Measurements from ENCODE around the gene CHMP1A.
"Not testable (repeated sequence)": the region's sequence is repeated elsewhere in the genome, so short reads cannot be mapped to it uniquely, and the experiment has no call there.

CHMP1A gene

GRCh38 chr16:89691986-89692569 lies 34.6 kb upstream of the CHMP1A start:
- no peak for DNase-seq (ENCODE audit: low read depth in 2 of 2)

- DNase-seq (ENCODE audit: low read depth in 2 of 2), result no peak
Measured at GRCh38 chr16:89691231-89691985, 33.9 kb upstream of the CHMP1A start.

GRCh38 chr16:89690392-89690901 lies 32.9 kb upstream of the CHMP1A start:
- DNase-seq (ENCODE audit: low read depth in 2 of 2), result no peak

GRCh38 chr16:89689621-89690020 lies 32.1 kb upstream of the CHMP1A start:
- not testable (repeated sequence) for DNase-seq (ENCODE audit: low read depth in 2 of 2)

- DNase-seq (ENCODE audit: low read depth in 2 of 2), result no peak
Measured at GRCh38 chr16:89689142-89689541, 31.6 kb upstream of the CHMP1A start.

- no peak for DNase-seq (ENCODE audit: low read depth in 2 of 2)
Measured at GRCh38 chr16:89688395-89688794, 30.9 kb upstream of the CHMP1A start.

- no peak for DNase-seq (ENCODE audit: low read depth in 2 of 2)
Measured at GRCh38 chr16:89687092-89687940, 29.8 kb upstream of the CHMP1A start.

GRCh38 chr16:89686520-89687091 lies 29.1 kb upstream of the CHMP1A start, which contains the start of gene CDK10:
TSS of gene CDK10 (plus strand) at chr16:89686689. CDS start at chr16:89686711, 22 bp downstream.
- peak; percentile 72 to 80 for DNase-seq (ENCODE audit: low read depth in 2 of 2)

GRCh38 chr16:89685916-89686315 lies 28.4 kb upstream of the CHMP1A start:
- no peak for DNase-seq (ENCODE audit: low read depth in 2 of 2)

- no peak for DNase-seq (ENCODE audit: low read depth in 2 of 2)
Measured at GRCh38 chr16:89678258-89678657, 20.8 kb upstream of the CHMP1A start.

- no peak for DNase-seq (ENCODE audit: low read depth in 2 of 2)
Measured at GRCh38 chr16:89672177-89672941, 14.9 kb upstream of the CHMP1A start.

- DNase-seq (ENCODE audit: low read depth in 2 of 2), result not testable (repeated sequence)
Measured at GRCh38 chr16:89671565-89671964, 14.1 kb upstream of the CHMP1A start.

- DNase-seq (ENCODE audit: low read depth in 2 of 2), result no peak
Measured at GRCh38 chr16:89670496-89671431, 13.3 kb upstream of the CHMP1A start.

- no peak for DNase-seq (ENCODE audit: low read depth in 2 of 2)
Measured at GRCh38 chr16:89669755-89670154, 12.2 kb upstream of the CHMP1A start.

GRCh38 chr16:89668790-89669158 lies 11.3 kb upstream of the CHMP1A start:
- DNase-seq (ENCODE audit: low read depth in 2 of 2), result no peak

- no peak for DNase-seq (ENCODE audit: low read depth in 2 of 2)
Measured at GRCh38 chr16:89667633-89668032, 10.1 kb upstream of the CHMP1A start.

- DNase-seq (ENCODE audit: low read depth in 2 of 2), result not testable (repeated sequence)
Measured at GRCh38 chr16:89667000-89667399, 9.5 kb upstream of the CHMP1A start.

- not testable (repeated sequence) for DNase-seq (ENCODE audit: low read depth in 2 of 2)
Measured at GRCh38 chr16:89664238-89664637, 6.7 kb upstream of the CHMP1A start.

GRCh38 chr16:89661215-89661614 lies 3.7 kb upstream of the CHMP1A start:
- DNase-seq (ENCODE audit: low read depth in 2 of 2), result no peak

GRCh38 chr16:89660146-89660545 lies 2.6 kb upstream of the CHMP1A start:
- DNase-seq (ENCODE audit: low read depth in 2 of 2), result no peak

All from stimulated activated CD8-positive, alpha-beta memory T cell treated with anti-CD3 and anti-CD28 coated beads, Interleukin-7, amount 100 ng/mL, for 4 hours (primary cell).